SK-N-SH treated with all-trans-retinoic acid at 6 μM for 48 hours (cell line): Measurements from ENCODE around the gene CISD3.

Source experiments
- ZFP3 ChIP-seq: fragments of 250-450 bp; sonication (Bioruptor Pico); IDR thresholded peaks from 2 replicates; pipeline ENCODE4 v1.5.0; 2020; ENCODE audit warnings: mild to moderate bottlenecking, moderate library complexity
- ZFP30 ChIP-seq: fragments of 450-650 bp; formaldehyde crosslinking; IDR thresholded peaks from 2 replicates; pipeline ENCODE4 v1.5.0; 2022; ENCODE audit warnings: mild to moderate bottlenecking, moderate library complexity
- ZNF8 ChIP-seq: fragments of 450-650 bp; formaldehyde crosslinking; IDR thresholded peaks from 2 replicates; pipeline ENCODE4 v1.5.0; 2020; ENCODE audit warnings: mild to moderate bottlenecking, moderate library complexity
- TF ChIP-seq, protein P1 (sequence below): fragments of 250-450 bp; sonication (Bioruptor Pico); IDR thresholded peaks from 2 replicates; pipeline ENCODE4 v1.8.0; 2021; ENCODE audit warnings: low read depth, mild to moderate bottlenecking, moderate library complexity, borderline replicate concordance

DNA sequence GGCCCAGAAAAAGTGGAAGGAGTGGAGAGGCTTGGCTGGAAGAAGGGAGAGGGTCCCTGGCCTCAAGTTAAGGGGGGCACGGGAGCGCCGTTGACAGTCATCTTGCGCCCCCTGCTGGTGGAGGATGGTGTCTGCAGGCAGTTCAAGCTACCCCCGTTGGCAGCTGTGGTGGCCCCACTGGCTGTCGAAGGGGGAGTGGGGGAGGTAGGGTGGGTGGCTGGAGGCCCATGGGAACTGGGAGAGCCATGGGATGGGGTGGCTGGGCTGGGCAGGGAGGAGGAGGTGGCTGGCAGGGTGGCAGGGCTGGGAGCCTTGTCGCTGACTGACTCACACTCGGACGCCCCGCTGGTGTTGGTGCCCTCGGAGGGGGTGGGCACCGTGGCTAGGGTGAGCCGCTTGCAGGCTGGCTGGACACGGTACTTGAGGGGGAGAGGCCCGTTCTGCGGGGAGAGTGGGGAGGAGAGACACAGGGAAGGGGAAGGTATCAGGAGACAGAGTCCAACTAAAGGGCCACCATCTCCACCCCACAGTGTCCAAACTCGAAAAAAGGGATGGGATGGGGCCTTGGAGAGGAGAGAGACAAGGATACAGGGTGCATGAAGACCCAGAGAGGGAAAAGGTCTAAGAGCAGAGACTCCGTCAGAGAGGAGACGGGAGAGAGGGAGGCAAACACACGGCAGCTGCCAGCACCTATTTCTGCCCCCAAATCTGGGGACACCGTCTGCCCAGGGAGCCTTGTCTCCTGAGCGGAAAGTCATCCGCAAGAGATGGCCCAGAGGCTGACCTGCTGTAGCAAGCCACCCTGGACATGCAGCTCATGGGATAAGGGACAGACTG is 5.2 kb downstream of the CISD3 start:
- TF ChIP-seq ZFP3 (CRISPR knock-in tag), result no peak
- TF ChIP-seq ZFP30 (CRISPR knock-in tag), result no peak
- TF ChIP-seq ZNF8, result no peak
- TF ChIP-seq, protein P1, sequence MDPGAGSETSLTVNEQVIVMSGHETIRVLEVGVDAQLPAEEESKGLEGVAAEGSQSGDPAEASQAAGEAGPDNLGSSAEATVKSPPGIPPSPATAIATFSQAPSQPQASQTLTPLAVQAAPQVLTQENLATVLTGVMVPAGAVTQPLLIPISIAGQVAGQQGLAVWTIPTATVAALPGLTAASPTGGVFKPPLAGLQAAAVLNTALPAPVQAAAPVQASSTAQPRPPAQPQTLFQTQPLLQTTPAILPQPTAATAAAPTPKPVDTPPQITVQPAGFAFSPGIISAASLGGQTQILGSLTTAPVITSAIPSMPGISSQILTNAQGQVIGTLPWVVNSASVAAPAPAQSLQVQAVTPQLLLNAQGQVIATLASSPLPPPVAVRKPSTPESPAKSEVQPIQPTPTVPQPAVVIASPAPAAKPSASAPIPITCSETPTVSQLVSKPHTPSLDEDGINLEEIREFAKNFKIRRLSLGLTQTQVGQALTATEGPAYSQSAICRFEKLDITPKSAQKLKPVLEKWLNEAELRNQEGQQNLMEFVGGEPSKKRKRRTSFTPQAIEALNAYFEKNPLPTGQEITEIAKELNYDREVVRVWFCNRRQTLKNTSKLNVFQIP (CRISPR knock-in tag), result no peak
